HG02981 (cell line): ENCODE measurements around the gene TBCK.
"Not testable (repeated sequence)": the region's sequence is repeated elsewhere in the genome, so short reads cannot be mapped to it uniquely, and the experiment has no call there.

Experiments
- ATAC-seq: cut with Tn5 transposase; IDR thresholded peaks from one replicate; pipeline ENCODE4 v1.9.1; 2021; ENCODE audit warnings: mild to moderate bottlenecking, moderate library complexity; ENCODE audit not compliant: unreplicated experiment

TBCK gene

DNA sequence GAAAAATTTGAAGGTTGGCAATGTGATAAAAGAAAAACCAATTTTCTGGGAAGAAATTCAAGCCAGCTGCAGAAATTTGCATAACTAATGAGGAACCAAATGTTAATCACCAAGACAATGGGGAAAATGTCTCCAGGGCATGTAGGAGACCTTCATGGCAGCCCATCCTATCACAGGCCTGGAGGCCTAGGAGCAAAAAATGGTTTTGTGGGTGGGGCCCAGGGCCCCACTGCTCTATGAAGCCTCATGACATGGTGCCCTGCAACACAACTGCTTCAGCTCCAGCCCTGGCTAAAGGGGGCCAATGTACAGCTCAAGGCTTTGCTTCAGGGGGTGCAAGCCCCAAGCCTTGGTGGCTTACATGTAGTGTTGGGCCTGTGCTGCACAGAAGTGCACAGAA lies 184.0 kb downstream of the TBCK start:
- no peak for ATAC-seq

DNA sequence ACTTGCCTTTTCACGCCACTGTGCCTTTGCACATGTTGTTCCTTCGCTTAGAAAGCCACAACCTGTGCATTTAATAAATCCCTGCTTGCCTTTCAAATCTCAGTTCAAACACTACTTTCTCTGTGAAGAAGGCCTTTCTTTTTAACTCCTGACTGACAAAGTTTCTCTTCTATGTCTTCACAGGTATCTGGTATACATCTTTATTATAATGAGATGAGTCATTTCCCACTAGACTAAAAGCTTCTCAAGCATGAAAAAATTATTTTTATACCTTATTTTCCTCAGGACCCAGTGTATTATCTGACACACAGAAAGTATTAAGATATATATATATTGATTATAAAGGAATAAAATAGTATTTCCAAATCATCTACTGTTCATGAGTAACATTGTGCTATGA lies 189.9 kb downstream of the TBCK start:
- ATAC-seq, result no peak

DNA sequence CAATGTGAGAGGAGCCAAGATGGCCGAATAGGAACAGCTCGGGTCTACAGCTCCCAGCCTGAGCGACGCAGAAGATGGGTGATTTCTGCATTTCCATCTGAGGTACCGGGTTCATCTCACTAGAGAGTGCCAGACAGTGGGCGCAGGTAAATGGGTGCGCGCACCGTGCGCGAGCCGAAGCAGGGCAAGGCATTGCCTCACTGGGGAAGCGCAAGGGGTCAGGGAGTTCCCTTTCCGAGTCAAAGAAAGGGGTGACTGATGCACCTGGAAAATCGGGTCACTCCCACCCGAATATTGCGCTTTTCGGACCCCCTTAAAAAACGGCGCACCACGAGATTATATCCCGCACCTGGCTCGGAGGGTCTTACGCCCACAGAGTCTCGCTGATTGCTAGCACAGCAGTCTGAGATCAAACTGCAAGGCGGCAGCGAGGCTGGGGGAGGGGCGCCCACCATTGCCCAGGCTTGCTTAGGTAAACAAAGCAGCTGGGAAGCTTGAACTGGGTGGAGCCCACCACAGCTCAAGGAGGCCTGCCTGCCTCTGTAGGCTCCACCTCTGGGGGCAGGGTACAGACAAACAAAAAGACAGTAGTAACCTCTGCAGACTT lies 196.0 kb downstream of the TBCK start:
- not testable (repeated sequence) for ATAC-seq

DNA sequence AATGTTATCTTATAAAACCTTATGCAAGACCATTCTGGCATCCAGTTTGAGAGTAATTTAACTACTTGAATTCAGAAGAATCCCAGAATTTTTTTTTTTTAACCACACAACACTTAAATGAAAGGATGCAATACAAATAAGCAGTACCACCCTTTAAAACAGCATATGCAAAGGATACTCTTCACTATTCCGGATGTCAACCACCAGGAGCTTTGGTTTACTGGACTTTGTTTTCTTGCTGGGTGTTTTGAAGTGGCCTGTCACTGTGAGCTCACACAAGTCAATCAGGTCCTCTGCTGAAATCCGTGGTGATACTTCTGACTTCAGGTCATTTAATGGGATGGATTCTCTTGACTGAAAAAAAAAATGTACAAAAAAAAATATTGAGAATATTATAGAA lies 200.0 kb downstream of the TBCK start:
- no peak for ATAC-seq

DNA sequence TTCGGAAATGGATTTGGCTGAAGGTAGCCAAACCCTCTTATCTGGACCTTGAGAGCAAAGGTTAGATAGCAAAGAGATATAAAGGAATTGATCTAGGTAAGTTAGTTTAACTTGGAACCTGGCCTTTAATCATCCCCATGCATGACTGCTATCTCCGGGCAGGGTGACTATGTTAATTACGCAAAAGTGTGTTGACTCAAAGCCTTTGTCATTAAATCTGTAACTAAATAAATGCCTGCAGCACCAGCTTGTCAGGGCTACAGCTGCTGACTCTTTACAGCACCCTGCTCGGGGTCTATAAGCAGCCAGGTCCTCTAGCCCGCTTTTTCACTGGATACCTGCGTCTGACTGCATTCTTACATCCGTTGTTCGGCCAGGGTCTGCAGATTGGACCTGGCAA lies 201.7 kb downstream of the TBCK start:
- no peak for ATAC-seq

DNA sequence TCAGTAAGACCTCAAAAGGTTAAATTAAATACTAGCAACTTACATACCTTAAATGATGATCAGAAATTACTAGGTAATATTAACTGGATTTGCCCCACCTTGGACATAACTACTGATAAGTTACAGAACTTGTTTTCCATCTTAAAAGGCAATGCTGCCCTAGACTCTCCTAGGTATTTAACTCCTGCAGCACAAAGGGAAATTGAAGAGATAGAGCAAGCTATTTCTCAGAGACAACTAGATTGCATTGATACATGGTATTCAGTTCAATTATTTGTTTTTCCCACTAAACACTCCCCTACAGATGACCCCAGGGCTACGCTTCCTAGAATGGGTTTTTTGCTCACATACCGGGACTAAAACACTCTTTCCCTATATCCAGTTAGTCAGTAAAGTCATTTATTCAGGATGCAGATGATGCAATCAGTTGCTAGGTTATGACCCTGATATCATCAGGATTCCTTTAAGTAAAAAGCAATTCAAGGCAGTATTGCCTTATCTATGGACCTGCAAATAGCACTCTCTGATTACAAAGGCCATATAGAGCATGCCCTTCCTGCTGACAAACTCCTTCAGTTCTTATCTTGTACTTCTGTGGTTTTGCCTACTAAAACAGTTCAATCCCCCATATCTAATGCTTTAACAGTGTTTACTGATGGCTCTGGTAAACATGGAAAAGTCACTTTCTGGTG lies 204.1 kb downstream of the TBCK start:
- not testable (repeated sequence) for ATAC-seq

DNA sequence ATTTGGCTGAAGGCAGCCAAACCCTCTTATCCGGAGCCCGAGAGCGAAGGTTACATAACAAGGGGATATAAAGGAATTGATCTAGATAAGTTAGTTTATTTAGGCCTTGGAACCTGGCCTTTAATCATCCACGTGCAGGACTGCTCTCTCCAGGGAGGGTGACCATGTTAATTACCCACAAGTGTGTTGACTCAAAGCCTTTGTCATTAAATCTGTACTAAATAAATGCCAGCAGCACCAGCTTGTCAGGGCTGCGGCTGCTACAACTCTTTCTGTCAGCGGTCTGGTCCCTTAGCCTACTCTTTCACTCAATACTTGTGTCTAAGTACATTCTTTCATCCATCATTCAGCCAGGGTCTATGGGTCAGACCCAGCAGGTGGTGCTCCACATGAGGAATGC lies 206.1 kb downstream of the TBCK start:
- ATAC-seq, result no peak

DNA sequence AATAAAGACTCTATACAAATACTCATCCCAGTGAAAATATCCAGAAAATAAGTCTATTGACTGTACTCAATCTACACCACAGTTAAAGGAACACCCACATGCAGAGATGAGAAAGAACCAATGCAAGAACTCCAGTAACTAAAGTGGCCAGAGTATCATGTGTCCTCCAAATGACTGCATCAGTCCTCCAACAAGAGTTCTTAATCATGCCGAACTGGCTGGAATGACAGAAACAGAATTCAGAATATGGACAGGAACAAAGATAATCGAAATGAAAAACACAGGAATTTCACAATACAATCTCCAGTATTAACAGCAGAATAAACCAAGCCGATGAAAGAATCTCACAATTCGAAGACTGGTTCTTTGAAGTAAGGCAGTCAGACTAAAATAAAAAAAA lies 210.3 kb downstream of the TBCK start:
- no peak for ATAC-seq

DNA sequence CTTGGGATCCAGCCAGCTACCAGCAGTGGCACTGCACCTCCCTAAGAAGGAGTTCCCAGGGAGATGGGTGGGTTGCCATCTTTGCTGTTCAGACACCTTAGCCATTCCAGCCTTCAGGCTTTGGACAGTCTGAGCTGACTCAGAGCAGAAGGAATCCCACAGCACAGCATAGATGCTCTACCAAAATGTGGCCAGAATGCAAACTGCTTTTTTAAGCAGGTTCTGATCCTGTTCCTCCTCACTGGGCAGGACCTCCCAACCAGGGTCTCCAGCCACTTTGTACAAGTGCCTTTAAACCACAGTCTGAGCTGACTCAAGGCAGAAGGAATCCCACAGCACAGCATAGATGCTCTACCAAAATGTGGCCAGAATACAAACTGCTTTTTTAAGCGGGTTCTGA lies 211.7 kb downstream of the TBCK start:
- no peak for ATAC-seq

DNA sequence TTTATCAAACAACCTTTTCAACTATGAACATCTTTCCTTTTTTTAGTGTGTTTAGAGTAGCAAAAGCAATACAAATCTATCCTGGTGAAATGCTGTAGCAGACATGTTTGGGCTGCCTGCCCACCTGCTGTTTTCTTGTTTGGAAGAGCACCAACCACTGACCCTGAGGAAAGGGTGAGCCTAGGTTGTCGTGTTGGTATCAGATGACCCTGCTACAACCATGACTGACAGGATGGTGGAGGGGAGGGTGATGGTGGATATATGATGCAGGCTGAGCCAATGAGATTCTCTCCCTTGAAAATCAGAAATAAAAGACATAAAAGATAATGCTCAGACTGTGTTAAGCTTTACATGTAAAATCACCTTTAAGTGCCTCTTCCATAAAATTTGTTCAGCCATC lies 219.6 kb downstream of the TBCK start:
- ATAC-seq, result no peak

DNA sequence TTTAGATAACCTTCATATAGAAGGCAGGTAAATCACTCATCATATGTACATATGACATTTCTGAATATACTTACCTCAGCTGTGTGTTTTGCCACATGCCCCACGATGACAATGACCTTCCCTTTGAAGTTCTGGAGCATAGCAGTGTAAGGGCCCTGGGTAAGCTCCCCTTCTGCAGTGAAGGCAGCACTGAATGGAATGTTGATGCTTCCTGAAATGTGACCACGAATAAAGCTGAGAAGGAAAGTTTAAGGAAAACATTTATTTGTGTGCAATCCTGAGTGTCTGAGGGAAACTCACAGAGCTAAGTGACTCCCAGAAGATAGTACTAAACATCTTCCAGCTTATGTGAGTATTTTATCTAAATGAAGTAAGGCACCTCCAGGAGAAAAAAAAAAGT lies 220.6 kb downstream of the TBCK start:
- no peak for ATAC-seq

DNA sequence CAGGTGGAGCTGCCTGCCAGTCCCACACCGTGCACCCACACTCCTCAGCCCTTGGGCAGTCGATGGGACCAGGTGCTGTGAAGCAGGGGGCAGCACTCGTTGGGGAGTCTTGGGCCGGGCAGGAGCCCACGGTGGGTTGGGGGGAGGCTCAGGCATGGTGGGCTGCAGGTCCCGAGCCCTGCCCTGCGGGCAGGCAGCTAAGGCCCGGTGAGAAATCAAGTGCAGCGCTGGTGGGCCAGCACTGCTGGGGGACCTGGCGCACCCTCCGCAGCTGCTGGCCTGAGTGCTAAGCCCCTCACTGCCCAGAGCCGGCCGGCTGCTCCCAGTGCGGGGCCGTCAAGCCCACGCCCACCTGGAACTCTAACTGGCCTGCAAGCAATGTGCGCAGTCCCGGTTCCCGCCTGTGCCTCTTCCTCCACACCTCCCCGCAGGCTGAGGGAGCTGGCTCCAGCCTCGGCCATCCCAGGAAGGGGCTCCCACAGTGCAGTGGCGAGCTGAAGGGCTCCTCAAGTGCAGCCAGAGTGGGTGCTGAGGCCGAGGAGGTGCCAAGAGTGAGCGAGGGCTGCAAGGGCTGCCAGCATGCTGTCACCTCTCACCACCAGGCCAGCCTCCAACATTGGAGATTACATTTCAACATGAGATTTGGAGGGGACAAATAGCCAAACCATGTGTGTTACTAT lies 223.5 kb downstream of the TBCK start:
- no peak for ATAC-seq

DNA sequence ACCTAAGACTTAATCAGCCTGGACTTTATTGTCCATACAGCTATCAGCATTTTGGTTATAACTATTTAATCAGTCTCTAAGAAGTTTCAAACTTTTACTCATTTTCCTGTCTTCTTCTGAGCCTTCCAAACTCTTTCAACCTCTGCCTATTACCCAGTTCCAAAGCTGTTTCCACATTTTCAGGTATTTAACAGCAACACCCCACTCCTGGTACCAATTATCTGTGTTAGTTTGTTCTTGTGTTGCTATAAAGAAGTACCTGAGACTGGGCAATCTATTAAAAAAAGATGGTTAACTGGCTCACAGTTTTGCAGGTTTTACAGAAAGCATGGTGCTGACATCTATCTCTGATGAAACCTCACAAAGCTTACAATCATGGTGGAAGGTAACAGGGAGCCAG lies 225.2 kb downstream of the TBCK start:
- ATAC-seq, result no peak

DNA sequence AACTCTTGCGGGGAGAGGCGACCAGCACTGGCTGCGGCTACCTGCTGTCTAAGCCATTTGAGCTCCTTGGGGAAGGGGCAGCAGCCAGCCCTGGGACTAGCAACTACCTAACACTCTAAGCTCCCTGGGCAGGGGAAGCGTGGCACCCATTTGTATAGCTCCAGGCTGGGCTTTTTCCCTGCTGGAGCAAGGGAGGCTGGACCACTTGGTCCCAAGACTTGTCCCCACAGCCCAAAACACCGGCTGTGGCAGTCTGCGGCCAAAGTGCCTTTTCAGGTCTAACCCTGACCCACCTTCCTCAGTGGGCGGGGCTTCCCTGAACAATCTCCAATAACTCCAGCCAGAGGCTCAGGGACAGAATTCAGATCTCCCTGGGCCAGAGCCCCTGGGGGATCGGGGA lies 232.9 kb downstream of the TBCK start:
- ATAC-seq, result no peak

DNA sequence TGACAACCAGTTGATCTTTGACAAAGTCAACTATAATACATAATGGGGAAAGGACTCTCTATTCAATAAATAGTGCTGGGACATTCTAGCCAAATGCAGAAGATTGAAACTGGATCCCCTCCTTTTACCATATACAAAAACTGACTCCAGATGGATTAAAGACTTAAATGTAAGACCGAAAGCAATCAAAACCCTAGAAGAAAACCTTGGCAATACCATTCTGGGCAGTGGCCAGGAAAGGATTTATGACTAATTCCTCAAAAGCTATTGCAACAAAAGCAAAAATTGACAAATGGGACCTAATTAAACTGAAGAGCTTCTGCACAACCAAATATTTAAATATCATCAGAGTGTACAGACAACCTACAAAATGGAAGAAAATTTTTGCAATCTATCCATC lies 235.6 kb downstream of the TBCK start:
- no peak for ATAC-seq

DNA sequence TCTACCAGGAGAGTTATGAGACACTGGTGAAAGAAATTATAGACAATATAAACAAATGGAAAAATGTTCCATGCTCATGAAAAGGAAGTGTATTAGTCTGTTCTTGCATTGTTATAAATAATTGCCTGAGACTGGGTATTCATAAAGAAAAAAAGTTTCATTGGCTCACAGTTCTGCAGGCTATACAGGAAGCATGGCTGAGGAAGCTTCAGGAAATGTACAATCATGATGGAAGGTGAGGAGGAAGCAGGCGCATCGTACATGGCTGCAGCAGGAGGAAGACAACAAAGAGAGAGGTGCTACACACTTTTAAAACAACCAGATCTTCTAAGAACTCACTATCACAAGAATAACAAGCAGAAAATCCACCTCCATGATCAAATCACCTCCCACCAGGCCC lies 236.4 kb downstream of the TBCK start:
- ATAC-seq, result no peak

DNA sequence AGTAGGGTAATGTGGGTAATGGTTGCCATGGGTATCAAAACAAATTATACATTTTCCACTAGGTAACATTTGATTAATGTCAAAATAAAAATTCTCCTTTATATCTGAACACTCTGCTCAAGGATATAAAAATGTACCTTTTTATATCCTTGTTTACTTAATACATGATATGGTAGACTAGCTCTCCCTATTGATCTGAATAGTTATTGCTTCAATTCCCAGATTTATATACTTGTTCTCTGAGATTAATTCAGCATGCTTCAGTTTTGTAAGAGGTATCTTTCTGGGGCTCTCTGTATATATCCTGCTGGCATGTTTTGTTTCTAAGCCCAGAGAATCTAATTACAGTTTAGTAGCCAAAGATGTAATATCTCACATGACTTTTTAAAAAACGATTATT lies 251.0 kb downstream of the TBCK start:
- no peak for ATAC-seq

DNA sequence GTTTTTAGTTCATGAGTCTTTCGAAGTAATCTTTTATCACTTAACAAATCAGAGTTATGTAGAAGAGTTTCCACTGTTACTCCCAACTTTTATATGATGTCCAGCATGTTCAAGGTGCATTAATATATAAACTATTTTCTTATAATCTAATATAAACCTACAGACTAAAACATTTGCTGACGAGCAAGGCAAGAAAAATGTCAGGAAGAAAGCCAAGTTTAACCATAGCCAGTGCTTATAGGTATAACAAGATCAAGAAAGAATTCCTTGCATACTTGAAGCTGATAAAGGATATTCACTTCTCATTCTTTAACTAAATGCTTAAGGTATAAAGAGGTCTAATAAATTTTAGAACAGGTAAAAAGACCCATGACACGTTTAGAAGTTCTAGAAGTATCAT lies 253.0 kb downstream of the TBCK start:
- ATAC-seq, result no peak

DNA sequence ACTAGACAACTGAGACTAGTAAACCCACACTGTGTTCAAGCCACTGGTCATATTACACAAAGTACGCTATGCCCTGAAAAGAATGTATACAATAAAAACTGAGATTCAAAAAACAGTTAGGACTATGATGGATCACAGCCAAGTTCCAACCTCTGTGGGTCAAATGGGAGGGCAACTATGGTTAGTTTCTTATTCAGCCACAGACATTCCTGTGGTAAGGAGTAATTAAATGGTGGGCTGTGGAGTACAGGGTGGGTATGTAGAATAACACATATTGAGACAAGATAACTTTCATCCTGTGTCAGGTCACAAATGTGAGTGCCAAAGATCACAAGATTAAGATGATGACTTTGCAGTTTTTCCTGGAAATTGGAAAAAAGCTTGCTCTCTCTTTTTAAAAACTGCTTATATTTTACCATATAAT lies 253.5 kb downstream of the TBCK start:
- no peak for ATAC-seq

DNA sequence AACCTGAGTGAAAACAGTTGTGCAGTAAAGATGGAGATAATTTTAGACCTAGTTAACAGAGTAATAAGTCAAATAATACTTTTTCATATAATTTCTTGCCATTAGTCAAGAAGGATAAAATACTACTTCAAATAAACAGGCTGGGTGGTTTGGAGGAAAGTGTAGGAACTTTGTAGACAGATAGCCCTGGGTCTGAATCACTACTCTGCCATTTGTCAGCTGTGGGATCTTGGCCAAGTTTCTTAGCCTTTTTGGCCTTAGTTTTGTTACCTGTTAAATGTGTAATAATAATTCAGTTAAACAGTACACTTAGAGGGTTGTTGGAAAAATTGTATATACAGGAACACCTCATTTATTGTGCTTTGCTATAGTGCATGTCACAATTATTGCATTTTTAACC lies 257.1 kb downstream of the TBCK start:
- ATAC-seq, result no peak

DNA sequence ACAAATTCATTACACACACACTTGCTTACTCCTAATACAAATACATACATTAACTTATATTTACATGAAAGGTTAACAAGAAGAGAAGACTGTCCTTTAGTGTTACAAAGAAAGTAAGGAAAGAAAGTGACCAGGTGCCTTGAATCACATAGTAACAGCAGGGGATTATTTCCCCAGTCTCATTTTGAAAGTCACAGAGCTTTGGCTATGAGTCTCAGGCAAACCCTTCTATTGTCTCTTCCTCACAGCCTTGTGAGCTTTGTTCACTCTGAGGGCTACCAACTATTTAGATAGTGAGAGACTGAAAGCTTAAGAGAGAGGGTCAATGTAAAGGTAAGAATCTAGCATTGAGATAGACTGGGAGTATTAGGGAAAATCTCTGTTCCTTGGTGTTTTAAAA lies 259.1 kb downstream of the TBCK start:
- ATAC-seq, result no peak

DNA sequence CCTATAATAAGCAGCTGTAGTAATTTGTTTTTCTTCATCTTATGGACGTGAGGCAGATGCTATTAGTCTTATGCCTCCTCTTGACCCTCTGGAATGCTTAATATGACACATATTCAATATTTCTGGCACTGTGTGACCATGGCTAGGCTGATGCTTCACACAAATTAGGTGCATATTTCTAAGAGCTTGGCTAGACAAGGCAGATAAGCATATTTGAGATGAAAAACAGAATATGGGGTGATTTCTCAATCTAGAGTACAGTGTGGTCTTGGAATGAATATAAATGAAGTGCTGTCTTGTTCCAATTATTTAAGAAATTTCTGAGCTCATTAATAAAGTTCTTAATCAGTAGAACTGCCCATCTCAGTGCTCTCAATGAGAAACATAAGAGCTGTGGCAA lies 264.5 kb downstream of the TBCK start:
- ATAC-seq, result no peak

DNA sequence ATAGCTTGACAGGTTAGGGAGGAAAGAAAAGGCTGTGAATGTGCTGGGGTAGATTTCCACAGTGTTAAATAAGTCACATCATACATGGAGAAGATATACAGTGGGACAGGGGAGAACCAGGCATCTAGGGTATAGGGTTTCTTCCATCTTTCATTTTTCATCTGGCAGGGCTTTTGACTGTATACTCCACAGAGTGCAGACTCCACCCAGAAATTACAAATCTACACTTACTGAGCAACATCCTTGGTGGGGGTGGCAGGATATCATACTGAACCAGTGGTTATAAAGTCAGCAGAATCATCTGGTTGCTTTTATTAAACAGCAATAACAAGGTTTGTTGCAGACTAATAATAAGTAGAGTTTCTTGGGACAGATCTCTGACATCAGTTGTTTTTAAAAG lies 266.5 kb downstream of the TBCK start:
- no peak for ATAC-seq
